Skeletal muscle tissue (tissue), 4 donors: ENCODE measurements around the gene UNK. TPM values are rescaled to one million over a fixed set of nuclear protein-coding genes. Genes with fewer than 3 reads are reported as not detected.

Source experiments
- H3K27ac ChIP-seq: one replicate; pipeline ENCODE4 v1.7.0; 2013; ENCODE audit warnings: mild to moderate bottlenecking, low read depth, low read length, inconsistent platforms
- H3K27me3 ChIP-seq, 3 donors: one replicate each; pipeline ENCODE4 v1.7.0; 2013; ENCODE audit warnings: low read length in 3 of 3; ENCODE audit not compliant: control insufficient read depth in 3 of 3, insufficient read depth in 3 of 3
- H3K36me3 ChIP-seq, 3 donors: one replicate each; pipeline ENCODE4 v1.7.0; 2013; ENCODE audit warnings: low read length in 3 of 3; ENCODE audit not compliant: control insufficient read depth in 3 of 3, insufficient read depth in 3 of 3
- H3K4me1 ChIP-seq, 3 donors: one replicate each; pipeline ENCODE4 v1.7.0; 2013; ENCODE audit warnings: low read length in 3 of 3, mild to moderate bottlenecking in 3 of 3; ENCODE audit not compliant: control insufficient read depth in 3 of 3, insufficient read depth in 3 of 3
- H3K4me3 ChIP-seq, 3 donors: one replicate each; pipeline ENCODE4 v1.7.0; 2013; ENCODE audit warnings: low read length in 3 of 3
- H3K9ac ChIP-seq, 3 donors: one replicate each; pipeline ENCODE4 v1.7.0; 2013; ENCODE audit warnings: low read length in 3 of 3, mild to moderate bottlenecking in 3 of 3, moderate library complexity in 2 of 3, low read depth in 1 of 3
- H3K9me3 ChIP-seq, 3 donors: one replicate each; pipeline ENCODE4 v1.7.0; 2013; ENCODE audit warnings: low read length in 3 of 3; ENCODE audit not compliant: control insufficient read depth in 3 of 3
- total RNA-seq: library from RNA; depleted of rRNA; stranded (reverse); fragments of >200 nt; gene quantifications from one replicate; pipeline ENCODE4 v1.2.3, GENCODE V29; 2014
- donor health status: Osteomylitis.

The UNK gene
- total RNA-seq, 1 donor from 2014 or later = 15.7 TPM

GRCh38 chr17:75832164-75832651 is 47.6 kb downstream of the UNK start:
- H3K9ac ChIP-seq = peak overlapping the region in 2 of 3 donors; percentile 7 to 16
- H3K4me1 ChIP-seq = peaks cover 12 to 28% (median 20%) of the 10 kb centered on the region in 3 donors
- peaks cover 4 to 51% (median 37%) of the 10 kb centered on the region in 3 donors for H3K36me3 ChIP-seq
- no peaks in the 10 kb centered on the region for H3K9me3 ChIP-seq
- H3K27me3 ChIP-seq = no peaks in the 10 kb centered on the region
- no peak overlapping the region for H3K27ac ChIP-seq
- no peak overlapping the region for H3K4me3 ChIP-seq

- H3K9ac ChIP-seq = peak overlapping the region in 1 of 3 donors; percentile 7
- no peak overlapping the region for H3K27ac ChIP-seq
- H3K4me3 ChIP-seq = no peak overlapping the region
- H3K4me1 ChIP-seq = peaks cover 6 to 22% (median 14%) of the 10 kb centered on the region in 3 donors
- no peaks in the 10 kb centered on the region for H3K27me3 ChIP-seq
- no peaks in the 10 kb centered on the region for H3K9me3 ChIP-seq
- H3K36me3 ChIP-seq = peaks cover 4 to 51% (median 37%) of the 10 kb centered on the region in 3 donors
Measured at GRCh38 chr17:75832652-75833400, 48.2 kb downstream of the UNK start.

GRCh38 chr17:75834279-75834920 is 49.8 kb downstream of the UNK start:
- peaks cover 0 to 16% (median 4%) of the 10 kb centered on the region in 3 donors for H3K4me1 ChIP-seq
- no peaks in the 10 kb centered on the region for H3K27me3 ChIP-seq
- no peak overlapping the region for H3K27ac ChIP-seq
- H3K9ac ChIP-seq = no peak overlapping the region
- H3K36me3 ChIP-seq = peaks cover 4 to 47% (median 37%) of the 10 kb centered on the region in 3 donors
- H3K9me3 ChIP-seq = no peaks in the 10 kb centered on the region
- H3K4me3 ChIP-seq = no peak overlapping the region

GRCh38 chr17:75834928-75835653 is 50.5 kb downstream of the UNK start:
- Histone ChIP-seq H3K9ac (no peak overlapping the region), H3K36me3 (peaks cover 3 to 52% (median 33%) of the 10 kb centered on the region in 3 donors), H3K9me3 (no peaks in the 10 kb centered on the region), H3K4me1 (peaks cover 0 to 16% (median 4%) of the 10 kb centered on the region in 3 donors), H3K27ac (no peak overlapping the region), H3K4me3 (no peak overlapping the region), H3K27me3 (no peaks in the 10 kb centered on the region)

GRCh38 chr17:75835654-75835987 is 51.0 kb downstream of the UNK start:
- Histone ChIP-seq H3K36me3 (peaks cover 2 to 48% (median 31%) of the 10 kb centered on the region in 3 donors), H3K4me3 (no peak overlapping the region), H3K9ac (no peak overlapping the region), H3K27me3 (no peaks in the 10 kb centered on the region), H3K27ac (no peak overlapping the region), H3K9me3 (no peaks in the 10 kb centered on the region), H3K4me1 (peaks cover 0 to 16% (median 4%) of the 10 kb centered on the region in 3 donors)

- H3K36me3 ChIP-seq = peaks cover 2 to 46% (median 28%) of the 10 kb centered on the region in 3 donors
- H3K4me1 ChIP-seq = peaks cover 0 to 16% (median 4%) of the 10 kb centered on the region in 3 donors
Measured at GRCh38 chr17:75836605-75837004, 52.0 kb downstream of the UNK start.

GRCh38 chr17:75837899-75838298 is 53.3 kb downstream of the UNK start:
- H3K27ac ChIP-seq = no peak overlapping the region
- no peaks in the 10 kb centered on the region for H3K27me3 ChIP-seq
- no peaks in the 10 kb centered on the region for H3K9me3 ChIP-seq
- peaks cover 0 to 11% (median 2%) of the 10 kb centered on the region in 3 donors for H3K4me1 ChIP-seq
- H3K4me3 ChIP-seq = no peak overlapping the region
- H3K36me3 ChIP-seq = peaks cover 2 to 51% (median 24%) of the 10 kb centered on the region in 3 donors
- no peak overlapping the region for H3K9ac ChIP-seq

More at GRCh38 chr17:75836605-75837004, 52.0 kb downstream of the UNK start:
- Histone ChIP-seq H3K9me3 (no peaks in the 10 kb centered on the region), H3K4me3 (no peak overlapping the region), H3K27ac (no peak overlapping the region), H3K9ac (no peak overlapping the region), H3K27me3 (no peaks in the 10 kb centered on the region)

- Histone ChIP-seq H3K4me3 (no peak overlapping the region), H3K4me1 (peaks cover 0 to 11% (median 2%) of the 10 kb centered on the region in 3 donors), H3K27me3 (no peaks in the 10 kb centered on the region), H3K27ac (no peak overlapping the region), H3K9me3 (no peaks in the 10 kb centered on the region), H3K36me3 (peaks cover 2 to 47% (median 20%) of the 10 kb centered on the region in 3 donors), H3K9ac (no peak overlapping the region)
Measured at GRCh38 chr17:75838410-75838809, 53.8 kb downstream of the UNK start.

GRCh38 chr17:75839942-75840798 is 55.6 kb downstream of the UNK start:
- Histone ChIP-seq H3K9ac (no peak overlapping the region), H3K4me1 (peaks cover 5 to 6% (median 5%) of the 10 kb centered on the region in 3 donors), H3K9me3 (no peaks in the 10 kb centered on the region), H3K4me3 (no peak overlapping the region), H3K27ac (no peak overlapping the region), H3K27me3 (no peaks in the 10 kb centered on the region), H3K36me3 (peaks cover 2 to 30% (median 9%) of the 10 kb centered on the region in 3 donors)
